Measurements from ENCODE around the gene ACMSD.

The ACMSD gene

GRCh38 chr2:134863446-134863845 lies 25.0 kb downstream of the ACMSD start:
- no peak for TF ChIP-seq CTCF (IDR thresholded peaks at IDR 0.05; ENCODE audit: low read length, missing control alignments)
- H3K4me3 ChIP-seq (replicated peaks; ENCODE audit: low read depth, low read length), result no peak overlapping the region
- DNase-seq (ENCODE audit: low read depth), result no peak

GRCh38 chr2:134865067-134865787 lies 26.8 kb downstream of the ACMSD start:
- no peak for DNase-seq (ENCODE audit: low read depth)
- TF ChIP-seq CTCF (IDR thresholded peaks at IDR 0.05; ENCODE audit: low read length, missing control alignments), result no peak
- H3K4me3 ChIP-seq (replicated peaks; ENCODE audit: low read depth, low read length), result no peak overlapping the region

- no peak for TF ChIP-seq CTCF (IDR thresholded peaks at IDR 0.05; ENCODE audit: low read length, missing control alignments)
- DNase-seq (ENCODE audit: low read depth), result peak; percentile 18
- no peak overlapping the region for H3K4me3 ChIP-seq (replicated peaks; ENCODE audit: low read depth, low read length)
Measured at GRCh38 chr2:134866498-134867099, 28.2 kb downstream of the ACMSD start.

- H3K4me3 ChIP-seq (replicated peaks; ENCODE audit: low read depth, low read length), result no peak overlapping the region
- TF ChIP-seq CTCF (IDR thresholded peaks at IDR 0.05; ENCODE audit: low read length, missing control alignments), result no peak
- peak; percentile 62 for DNase-seq (ENCODE audit: low read depth)
Measured at GRCh38 chr2:134869946-134870736, 31.7 kb downstream of the ACMSD start.

- no peak overlapping the region for H3K4me3 ChIP-seq (replicated peaks; ENCODE audit: low read depth, low read length)
- no peak for DNase-seq (ENCODE audit: low read depth)
- TF ChIP-seq CTCF (IDR thresholded peaks at IDR 0.05; ENCODE audit: low read length, missing control alignments), result no peak
Measured at GRCh38 chr2:134873152-134873551, 34.7 kb downstream of the ACMSD start.

- H3K4me3 ChIP-seq (replicated peaks; ENCODE audit: low read depth, low read length), result no peak overlapping the region
- no peak for TF ChIP-seq CTCF (IDR thresholded peaks at IDR 0.05; ENCODE audit: low read length, missing control alignments)
- peak; percentile 39 for DNase-seq (ENCODE audit: low read depth)
Measured at GRCh38 chr2:134875309-134875708, 36.9 kb downstream of the ACMSD start.

Data from fibroblast of pulmonary artery (primary cell).